Activated B cell treated with CpG ODN at 0.5 μM for 24 hours (primary cell): Measurements from ENCODE around the gene ATP5ME. TPM values are rescaled to one million over a fixed set of nuclear protein-coding genes. Genes with fewer than 3 reads are reported as not detected.

ENCODE experiments used
- ATAC-seq: fragments of 200-7000 bp; cut with Tn5 transposase; one replicate; pipeline ENCODE4 v1.10.0; 2021; ENCODE audit warnings: low read depth, mild to moderate bottlenecking, moderate library complexity
- CTCF ChIA-PET: fragments of 350-600 bp; sonication (Branson Sonifier 250); formaldehyde crosslinking; loops from one replicate; lab custom pipeline; 2021; ENCODE audit warnings: antibody characterized with exemption; lab: Charles Lee
- POLR2A ChIA-PET: fragments of 350-600 bp; sonication (Branson Sonifier 250); formaldehyde crosslinking; loops from one replicate; lab custom pipeline; 2021; ENCODE audit warnings: antibody characterized with exemption; lab: Charles Lee
- DNase-seq: peaks from one replicate; pipeline ENCODE4 v3.0.0; 2022
- H3K27ac Mint-ChIP-seq: one replicate; pipeline ENCODE4 v1.8.0; 2020; ENCODE audit warnings: mixed read lengths
- H3K27me3 Mint-ChIP-seq: one replicate; pipeline ENCODE4 v1.8.0; 2021; ENCODE audit warnings: mixed read lengths
- H3K36me3 Mint-ChIP-seq: one replicate; pipeline ENCODE4 v1.8.0; 2021; ENCODE audit warnings: low read depth, mixed read lengths
- H3K4me1 Mint-ChIP-seq: one replicate; pipeline ENCODE4 v1.8.0; 2021; ENCODE audit warnings: mixed read lengths
- H3K4me3 Mint-ChIP-seq: one replicate; pipeline ENCODE4 v1.8.0; 2020; ENCODE audit warnings: mild to moderate bottlenecking, mixed read lengths
- H3K9me3 Mint-ChIP-seq: one replicate; pipeline ENCODE4 v1.8.0; 2020; ENCODE audit warnings: mixed read lengths
- intact Hi-C: fragments of 100-400 bp; cut with micrococcal nuclease; formaldehyde crosslinking; loops from one replicate; pipeline ENCODE4 v1.15.1; 2024
- total RNA-seq: library from RNA; stranded (reverse); gene quantifications from 2 replicates; pipeline ENCODE4 v1.2.3, GENCODE V29; 2022
- TF ChIP-seq, protein P1 (sequence below): fragments of 200-600 bp; IDR thresholded peaks from one replicate; pipeline ENCODE4 v1.8.0; 2022; ENCODE audit warnings: antibody characterized with exemption, mild to moderate bottlenecking

ATP5ME gene
- total RNA-seq, 1 donor from 2014 or later: 152 TPM

- H3K27me3 Mint-ChIP-seq: peaks cover 3% of the 10 kb centered on the region
- ATAC-seq: no peak
- ChIA-PET CTCF (no interaction called here), POLR2A (no interaction called here)
- H3K4me3 Mint-ChIP-seq: no peak overlapping the region
- no peak overlapping the region for H3K27ac Mint-ChIP-seq
- intact Hi-C loops: no loop called here
- no peak for DNase-seq
- TF ChIP-seq, protein P1, sequence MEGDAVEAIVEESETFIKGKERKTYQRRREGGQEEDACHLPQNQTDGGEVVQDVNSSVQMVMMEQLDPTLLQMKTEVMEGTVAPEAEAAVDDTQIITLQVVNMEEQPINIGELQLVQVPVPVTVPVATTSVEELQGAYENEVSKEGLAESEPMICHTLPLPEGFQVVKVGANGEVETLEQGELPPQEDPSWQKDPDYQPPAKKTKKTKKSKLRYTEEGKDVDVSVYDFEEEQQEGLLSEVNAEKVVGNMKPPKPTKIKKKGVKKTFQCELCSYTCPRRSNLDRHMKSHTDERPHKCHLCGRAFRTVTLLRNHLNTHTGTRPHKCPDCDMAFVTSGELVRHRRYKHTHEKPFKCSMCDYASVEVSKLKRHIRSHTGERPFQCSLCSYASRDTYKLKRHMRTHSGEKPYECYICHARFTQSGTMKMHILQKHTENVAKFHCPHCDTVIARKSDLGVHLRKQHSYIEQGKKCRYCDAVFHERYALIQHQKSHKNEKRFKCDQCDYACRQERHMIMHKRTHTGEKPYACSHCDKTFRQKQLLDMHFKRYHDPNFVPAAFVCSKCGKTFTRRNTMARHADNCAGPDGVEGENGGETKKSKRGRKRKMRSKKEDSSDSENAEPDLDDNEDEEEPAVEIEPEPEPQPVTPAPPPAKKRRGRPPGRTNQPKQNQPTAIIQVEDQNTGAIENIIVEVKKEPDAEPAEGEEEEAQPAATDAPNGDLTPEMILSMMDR: no peak
- no peaks in the 10 kb centered on the region for H3K4me1 Mint-ChIP-seq
- no peaks in the 10 kb centered on the region for H3K36me3 Mint-ChIP-seq
- no peaks in the 10 kb centered on the region for H3K9me3 Mint-ChIP-seq
These were observed 14.1 kb upstream of the ATP5ME start for GRCh38 chr4:687971-688853.

DNA sequence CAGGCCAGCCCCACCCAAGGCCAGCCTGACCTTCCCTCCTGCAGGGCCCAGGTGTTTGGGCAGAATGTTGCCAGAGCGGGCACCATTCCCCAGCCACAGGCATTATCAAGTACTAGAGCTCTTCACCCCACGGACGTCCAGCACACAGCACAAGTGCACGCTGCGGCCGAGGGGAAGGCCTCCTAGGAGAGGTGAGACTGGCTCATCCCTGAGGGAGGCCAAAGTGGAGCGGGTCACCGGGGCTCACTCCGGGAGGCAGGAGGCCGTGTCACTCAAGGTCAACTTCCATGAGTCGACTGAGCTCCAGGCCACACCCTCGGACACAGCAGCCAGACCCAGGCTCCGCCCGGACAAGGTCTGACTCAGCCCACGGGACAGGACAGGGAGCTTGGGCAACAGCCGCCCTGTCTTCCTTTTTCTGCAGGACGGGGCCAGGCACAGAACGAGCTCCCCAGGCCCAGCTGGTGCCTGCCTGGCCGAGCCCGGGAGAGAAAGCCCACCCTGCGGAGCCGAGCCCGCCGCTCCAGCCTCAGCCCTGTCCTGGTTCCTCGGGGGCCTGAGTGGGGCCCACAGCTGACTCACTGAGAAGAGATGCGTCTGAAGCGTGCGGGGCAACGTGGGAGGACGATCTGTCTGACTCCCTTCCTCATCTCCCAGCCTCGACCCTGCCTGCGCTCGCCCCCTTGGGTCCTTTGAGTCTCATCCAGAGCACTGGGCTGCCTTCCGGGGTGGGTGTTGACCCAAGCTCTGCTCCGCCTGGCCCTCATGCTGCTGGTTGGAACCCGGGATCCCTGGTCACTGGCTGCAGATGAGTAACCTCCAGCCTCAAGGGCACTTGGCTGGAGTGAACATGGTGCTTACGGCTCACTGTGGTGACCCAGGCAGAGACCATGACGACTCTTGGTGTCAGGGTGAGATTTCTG lies 13.2 kb upstream of the ATP5ME start:
- Mint-ChIP-seq H3K27me3 (peaks cover 3% of the 10 kb centered on the region), H3K4me3 (no peak overlapping the region), H3K9me3 (no peaks in the 10 kb centered on the region), H3K36me3 (no peaks in the 10 kb centered on the region), H3K27ac (no peak overlapping the region), H3K4me1 (no peaks in the 10 kb centered on the region)
- ChIA-PET CTCF (interaction anchor here (1.6 kb wide), 1 partner anchor 55 kb away, joined by 3 read pairs; no protein-coding TSS in a partner anchor), POLR2A (no interaction called here)
- ATAC-seq (no peak), DNase-seq (no peak)
- intact Hi-C loops: no loop called here
- TF ChIP-seq, protein P1: no peak

- CTCF ChIA-PET: interaction anchor here (1.6 kb wide), 1 partner anchor 56 kb away, joined by 3 read pairs; no protein-coding TSS in a partner anchor
- POLR2A ChIA-PET: no interaction called here
These were observed 12.5 kb upstream of the ATP5ME start for GRCh38 chr4:686413-687040.

GRCh38 chr4:685679-686412 lies 11.8 kb upstream of the ATP5ME start:
- Mint-ChIP-seq H3K4me3 (no peak overlapping the region), H3K4me1 (peaks cover under 1% of the 10 kb centered on the region), H3K27me3 (peaks cover 3% of the 10 kb centered on the region), H3K36me3 (no peaks in the 10 kb centered on the region), H3K9me3 (no peaks in the 10 kb centered on the region), H3K27ac (no peak overlapping the region)
- ATAC-seq (no peak), DNase-seq (no peak)
- ChIA-PET CTCF (interaction anchor here (1.6 kb wide), 1 partner anchor 57 kb away, joined by 3 read pairs; no protein-coding TSS in a partner anchor), POLR2A (interaction anchor here (1.2 kb wide), 1 partner anchor 12 kb away, joined by 3 read pairs; the partner anchor contains the start of genes ATP5ME and MYL5)
- TF ChIP-seq, protein P1: no peak
- intact Hi-C loops: no loop called here

More at GRCh38 chr4:686413-687040, 12.5 kb upstream of the ATP5ME start:
- no peaks in the 10 kb centered on the region for H3K9me3 Mint-ChIP-seq
- ATAC-seq (no peak), DNase-seq (no peak)
- no peak overlapping the region for H3K4me3 Mint-ChIP-seq
- intact Hi-C loops: no loop called here
- no peak overlapping the region for H3K27ac Mint-ChIP-seq
- no peaks in the 10 kb centered on the region for H3K36me3 Mint-ChIP-seq
- H3K4me1 Mint-ChIP-seq: no peaks in the 10 kb centered on the region
- TF ChIP-seq, protein P1: no peak
- H3K27me3 Mint-ChIP-seq: peaks cover 3% of the 10 kb centered on the region
